Breast epithelium (tissue), 4 donors: ENCODE results near the gene TRIM8. TPM values are rescaled to one million over a fixed set of nuclear protein-coding genes. Genes with fewer than 3 reads are reported as not detected.
A peak's percentile ranks its signal among the peaks of the same experiment; 100 is the strongest.

Experiments used
- DNase-seq, 2 donors: peaks; one replicate each; pipeline ENCODE4 v3.0.0-alpha.2; 2019; ENCODE audit warnings: low spot score in 2 of 2
- H3K27ac ChIP-seq, 2 donors: fragments of 200-600 bp; sonication (generic) in 1 of 2; one replicate each; pipeline ENCODE4 v1.5.1; 2016 to 2019; ENCODE audit warnings: mild to moderate bottlenecking in 1 of 2
- H3K27me3 ChIP-seq, 2 donors: fragments of 200-600 bp; sonication (generic) in 1 of 2; one replicate each; pipeline versions ENCODE4 v1.5.1 to v1.6.0; 2017 to 2019; ENCODE audit warnings: control low read depth in 1 of 2, mild to moderate bottlenecking in 1 of 2
- H3K36me3 ChIP-seq: fragments of 200-600 bp; one replicate; pipeline ENCODE4 v1.5.1; 2019
- H3K4me1 ChIP-seq, 2 donors: fragments of 200-600 bp; sonication (generic); one replicate each; pipeline ENCODE4 v1.5.1; 2016 to 2019; ENCODE audit warnings: control low read depth in 1 of 2
- H3K4me3 ChIP-seq, 3 donors: fragments of 200-600 bp; sonication (generic); 1 replicate in 2 of 3; 2 replicates in 1 of 3; pipeline ENCODE4 v1.5.1; 2016 to 2019; ENCODE audit warnings: mild to moderate bottlenecking in 3 of 3, moderate library complexity in 2 of 3
- H3K9me3 ChIP-seq, 2 donors: fragments of 200-600 bp; sonication (generic) in 1 of 2; one replicate each; pipeline ENCODE4 v1.5.1; 2016 to 2019; ENCODE audit warnings: control low read depth in 1 of 2
- CTCF ChIP-seq, 3 donors: fragments of 450-650 bp; IDR thresholded peaks; one replicate each; pipeline ENCODE4 v1.5.1; 2016 to 2017; ENCODE audit warnings: antibody characterized with exemption in 3 of 3, mild to moderate bottlenecking in 3 of 3, moderate library complexity in 3 of 3
- POLR2A ChIP-seq: fragments of 450-650 bp; IDR thresholded peaks from one replicate; pipeline ENCODE4 v1.6.1; 2016; ENCODE audit warnings: antibody characterized with exemption, mild to moderate bottlenecking, moderate library complexity
- POLR2AphosphoS5 ChIP-seq, 3 donors: sonication (generic); formaldehyde crosslinking; IDR thresholded peaks; one replicate each; pipeline ENCODE4 v1.6.1; 2017; ENCODE audit warnings: antibody characterized with exemption in 3 of 3
- intact Hi-C: fragments of 100-400 bp; cut with DNase I; formaldehyde crosslinking; loops from one replicate; pipeline ENCODE4 v1.15.1; 2023; ENCODE audit warnings: low total_unique reads
- total RNA-seq, 3 donors: library from RNA; depleted of rRNA; stranded (reverse); fragments of >200 nt; gene quantifications; one replicate each; pipeline ENCODE4 v1.1.0, GENCODE V29; 2016

TRIM8 gene
- total RNA-seq, 3 donors from 2014 or later: 74.6 to 128 (median 88.8) TPM

- DNase-seq: no peak
- TF ChIP-seq POLR2A: no peak
- TF ChIP-seq POLR2AphosphoS5 (IDR thresholded peaks at IDR 0.05): no peak
- no peak for TF ChIP-seq CTCF (IDR thresholded peaks at IDR 0.05)
- no peak overlapping the region for H3K4me3 ChIP-seq
- peak overlapping the region; percentile 11 to 34 for H3K27ac ChIP-seq
- no peaks in the 10 kb centered on the region for H3K9me3 ChIP-seq
- intact Hi-C loops: no loop called here
- H3K4me1 ChIP-seq: peaks cover 0 to 4% of the 10 kb centered on the region in 2 donors
- no peaks in the 10 kb centered on the region for H3K27me3 ChIP-seq
- no peaks in the 10 kb centered on the region for H3K36me3 ChIP-seq
Measured at GRCh38 chr10:102598243-102598642, 46.0 kb upstream of the TRIM8 start.

GRCh38 chr10:102599565-102600327 lies 44.5 kb upstream of the TRIM8 start:
- intact Hi-C loops: no loop called here

GRCh38 chr10:102600816-102601215 lies 43.5 kb upstream of the TRIM8 start:
- H3K27me3 ChIP-seq: no peaks in the 10 kb centered on the region
- H3K4me1 ChIP-seq: peaks cover 0 to 4% of the 10 kb centered on the region in 2 donors
- DNase-seq: no peak
- H3K4me3 ChIP-seq: no peak overlapping the region
- H3K36me3 ChIP-seq: no peaks in the 10 kb centered on the region
- peak overlapping the region in 1 of 2 donors; percentile 93 for H3K27ac ChIP-seq
- intact Hi-C loops: no loop called here
- TF ChIP-seq POLR2AphosphoS5 (IDR thresholded peaks at IDR 0.05): no peak
- TF ChIP-seq POLR2A: no peak
- no peak for TF ChIP-seq CTCF (IDR thresholded peaks at IDR 0.05)
- no peaks in the 10 kb centered on the region for H3K9me3 ChIP-seq

More at GRCh38 chr10:102599565-102600327, 44.5 kb upstream of the TRIM8 start:
- Histone ChIP-seq H3K4me1 (peaks cover 0 to 4% of the 10 kb centered on the region in 2 donors), H3K27ac (peak overlapping the region; percentile 8 to 93), H3K36me3 (no peaks in the 10 kb centered on the region), H3K4me3 (no peak overlapping the region), H3K27me3 (no peaks in the 10 kb centered on the region), H3K9me3 (no peaks in the 10 kb centered on the region)
- no peak for DNase-seq
- TF ChIP-seq CTCF (IDR thresholded peaks at IDR 0.05) (no peak), POLR2A (no peak), POLR2AphosphoS5 (IDR thresholded peaks at IDR 0.05) (no peak)

- peak overlapping the region; percentile 81 to 93 for H3K27ac ChIP-seq
- TF ChIP-seq POLR2AphosphoS5 (IDR thresholded peaks at IDR 0.05): no peak
- TF ChIP-seq POLR2A: no peak
- no peak for TF ChIP-seq CTCF (IDR thresholded peaks at IDR 0.05)
- intact Hi-C loops: no loop called here
- DNase-seq: no peak
- H3K4me3 ChIP-seq: no peak overlapping the region
- no peaks in the 10 kb centered on the region for H3K27me3 ChIP-seq
- H3K9me3 ChIP-seq: no peaks in the 10 kb centered on the region
- H3K36me3 ChIP-seq: no peaks in the 10 kb centered on the region
- peaks cover 0 to 4% of the 10 kb centered on the region in 2 donors for H3K4me1 ChIP-seq
Measured at GRCh38 chr10:102601639-102602038, 42.6 kb upstream of the TRIM8 start.

- DNase-seq: no peak
- TF ChIP-seq POLR2AphosphoS5 (IDR thresholded peaks at IDR 0.05) (peak; percentile 14 to 85 (median 79)), POLR2A (no peak)
- no peaks in the 10 kb centered on the region for H3K9me3 ChIP-seq
- no peaks in the 10 kb centered on the region for H3K27me3 ChIP-seq
- peaks cover 0 to 4% of the 10 kb centered on the region in 2 donors for H3K4me1 ChIP-seq
- no peaks in the 10 kb centered on the region for H3K36me3 ChIP-seq
- intact Hi-C loops: no loop called here
- H3K27ac ChIP-seq: peak overlapping the region; percentile 81 to 93
- no peak overlapping the region for H3K4me3 ChIP-seq
Measured at GRCh38 chr10:102602272-102603045, 41.8 kb upstream of the TRIM8 start.
